A549 (cell line): Measurements from ENCODE around the gene PITPNC1. TPM values are rescaled to one million over a fixed set of nuclear protein-coding genes. Genes with fewer than 3 reads are reported as not detected.
"Not testable (repeated sequence)": the region's sequence is repeated elsewhere in the genome, so short reads cannot be mapped to it uniquely, and the experiment has no call there.

ENCODE experiments used
- ATAC-seq, 2 experiments: fragments of 200-7000 bp in 1 of 2; fragments of >200 bp in 1 of 2; cut with Nextera tagmentation in 1 of 2; cut with Tn5 transposase in 1 of 2; 3 replicates each; pipeline versions ENCODE4 v1.8.0 to v1.9.1; 2018 to 2020; ENCODE audit warnings: mild to moderate bottlenecking in 1 of 2, moderate library complexity in 1 of 2
- CTCF ChIA-PET: fragments of 300-600 bp; sonication (Branson Sonifier 250); formaldehyde crosslinking; extraction: SDS; loops from one replicate; lab custom pipeline; 2021; ENCODE audit warnings: antibody characterized with exemption, inconsistent platforms; lab: Yijun Ruan, JAX
- POLR2A ChIA-PET: fragments of 350-600 bp; formaldehyde crosslinking; extraction: SDS; loops from one replicate; lab custom pipeline; 2021; ENCODE audit warnings: antibody characterized with exemption, inconsistent platforms; lab: Yijun Ruan, JAX
- DNase-seq, 2 experiments: peaks; one replicate each; pipeline versions ENCODE4 v3.0.0 to v3.0.0-alpha.2; 2011 to 2016; ENCODE audit warnings: low read depth in 1 of 2, low spot score in 1 of 2
- FAIRE-seq: peaks from 2 replicates; lab custom pipeline; 2011; peaks lifted over from hg19 to GRCh38; lab: Jason Lieb, UNC
- H3K27ac ChIP-seq, 2 experiments: fragments of >200 bp; sonication (Bioruptor Twin); formaldehyde crosslinking; 3 replicates each; pipeline ENCODE4 v1.5.1; 2016 to 2017
- H3K4me1 ChIP-seq: fragments of >200 bp; sonication (Bioruptor Twin); formaldehyde crosslinking; 3 replicates; pipeline ENCODE4 v1.6.1; 2016
- H3K4me2 ChIP-seq: fragments of >200 bp; sonication (Bioruptor Twin); formaldehyde crosslinking; 3 replicates; pipeline ENCODE4 v1.6.1; 2016
- H3K4me3 ChIP-seq: fragments of >200 bp; sonication (Bioruptor Twin); formaldehyde crosslinking; 3 replicates; pipeline ENCODE4 v1.5.1; 2016
- H3K9me3 ChIP-seq: fragments of >200 bp; sonication (Bioruptor Twin); formaldehyde crosslinking; 3 replicates; pipeline ENCODE4 v1.6.1; 2016
- BCL3 ChIP-seq: fragments of >200 bp; sonication (Bioruptor Twin); formaldehyde crosslinking; IDR thresholded peaks from 3 replicates; pipeline ENCODE4 v1.6.1; 2016
- CHD4 ChIP-seq: fragments of 200-600 bp; sonication (generic); IDR thresholded peaks from 2 replicates; pipeline ENCODE4 v1.6.1; 2016; ENCODE audit warnings: antibody characterized with exemption, mild to moderate bottlenecking, borderline replicate concordance
- ESRRA ChIP-seq: fragments of 150-350 bp; IDR thresholded peaks from 2 replicates; pipeline ENCODE4 v1.6.1; 2014; ENCODE audit warnings: mild to moderate bottlenecking, low read length, borderline replicate concordance
- HDAC2 ChIP-seq: fragments of 200-600 bp; sonication (generic); IDR thresholded peaks from 2 replicates; pipeline ENCODE4 v1.6.1; 2016
- HMGXB4 ChIP-seq: fragments of 250-450 bp; sonication (Bioruptor Pico); IDR thresholded peaks from 2 replicates; pipeline ENCODE4 v1.5.0; 2021; ENCODE audit warnings: mild to moderate bottlenecking, moderate library complexity, borderline replicate concordance
- HOXA7 ChIP-seq: fragments of 250-450 bp; sonication (Bioruptor Pico); IDR thresholded peaks from 2 replicates; pipeline ENCODE4 v1.5.0; 2020; ENCODE audit warnings: mild to moderate bottlenecking, moderate library complexity
- HOXB13 ChIP-seq: fragments of 250-450 bp; sonication (Bioruptor Pico); IDR thresholded peaks from 2 replicates; pipeline ENCODE4 v1.5.0; 2020; ENCODE audit warnings: low read depth, mild to moderate bottlenecking, moderate library complexity
- HOXB5 ChIP-seq: fragments of 250-450 bp; sonication (Bioruptor Pico); IDR thresholded peaks from 2 replicates; pipeline ENCODE4 v1.5.0; 2020; ENCODE audit warnings: mild to moderate bottlenecking, moderate library complexity
- KDM1A ChIP-seq: fragments of 200-600 bp; sonication (generic); IDR thresholded peaks from 2 replicates; pipeline ENCODE4 v1.6.1; 2016; ENCODE audit warnings: low read depth, mild to moderate bottlenecking
- MAZ ChIP-seq: fragments of 150-350 bp; IDR thresholded peaks from 2 replicates; pipeline ENCODE4 v1.6.1; 2014; ENCODE audit warnings: antibody characterized with exemption, low read depth, low read length, borderline replicate concordance
- MYC ChIP-seq: IDR thresholded peaks from 2 replicates; pipeline ENCODE4 v1.6.1; 2012; ENCODE audit warnings: mild to moderate bottlenecking, inconsistent platforms, low read length, improper control_type of control experiment, borderline replicate concordance
- NR3C1 ChIP-seq: fragments of >200 bp; sonication (Bioruptor Twin); formaldehyde crosslinking; IDR thresholded peaks from 3 replicates; pipeline ENCODE4 v1.6.1; 2017
- POLR2A ChIP-seq: IDR thresholded peaks from 2 replicates; pipeline ENCODE4 v1.6.1; 2012; ENCODE audit warnings: mild to moderate bottlenecking, low read length
- RAD21 ChIP-seq, 2 experiments: fragments of >200 bp in 1 of 2; sonication (Bioruptor Twin) in 1 of 2; formaldehyde crosslinking in 1 of 2; IDR thresholded peaks in 1 of 2; conservative IDR thresholded peaks in 1 of 2; 2 replicates in 1 of 2; 3 replicates in 1 of 2; pipeline ENCODE4 v1.6.1; 2012 to 2018; ENCODE audit warnings: inconsistent platforms in 1 of 2
- REST ChIP-seq: fragments of 200-600 bp; sonication (generic); IDR thresholded peaks from 2 replicates; pipeline ENCODE4 v1.6.1; 2016; ENCODE audit warnings: antibody characterized with exemption, mild to moderate bottlenecking, moderate library complexity
- RNF2 ChIP-seq: fragments of 200-600 bp; sonication (generic); IDR thresholded peaks from 2 replicates; pipeline ENCODE4 v1.6.1; 2016; ENCODE audit warnings: low read depth, mild to moderate bottlenecking, antibody characterized with exemption, moderate library complexity, borderline replicate concordance
- SMC3 ChIP-seq: fragments of >200 bp; sonication (Bioruptor Twin); formaldehyde crosslinking; IDR thresholded peaks from 3 replicates; pipeline ENCODE4 v1.6.1; 2018; ENCODE audit warnings: inconsistent platforms
- TFCP2L1 ChIP-seq: fragments of 250-450 bp; sonication (Bioruptor Pico); IDR thresholded peaks from 2 replicates; pipeline ENCODE4 v1.5.0; 2021; ENCODE audit warnings: mild to moderate bottlenecking
- WGBS: methylation state at CpG from one replicate; pipeline ENCODE4 v1.1.6; 2017; ENCODE audit errors: missing lambda C conversion rate; 5-methylcytosine and 5-hydroxymethylcytosine counted together
- polyA plus RNA-seq, 4 experiments: library from polyadenylated mRNA; depleted of rRNA in 3 of 4; stranded (reverse); fragments of >200 nt; fragmentation: RNase III in 1 of 4; extraction: RNeasy Plus Mini Kit Qiagen cat#74134 plus additional on column Dnase treatment in 1 of 4; gene quantifications; 2 replicates in 3 of 4; 3 replicates in 1 of 4; pipeline ENCODE4 v1.2.3, GENCODE V29; 2011 to 2017
- TF ChIP-seq, protein P1 (sequence below): IDR thresholded peaks from 2 replicates; pipeline ENCODE4 v1.6.1; 2012; ENCODE audit warnings: low read depth, borderline replicate concordance

The PITPNC1 gene
- polyA plus RNA-seq, 2 of the 4 experiments (the other 2 are of a cell fraction): 3.7 to 11.2 TPM

DNA sequence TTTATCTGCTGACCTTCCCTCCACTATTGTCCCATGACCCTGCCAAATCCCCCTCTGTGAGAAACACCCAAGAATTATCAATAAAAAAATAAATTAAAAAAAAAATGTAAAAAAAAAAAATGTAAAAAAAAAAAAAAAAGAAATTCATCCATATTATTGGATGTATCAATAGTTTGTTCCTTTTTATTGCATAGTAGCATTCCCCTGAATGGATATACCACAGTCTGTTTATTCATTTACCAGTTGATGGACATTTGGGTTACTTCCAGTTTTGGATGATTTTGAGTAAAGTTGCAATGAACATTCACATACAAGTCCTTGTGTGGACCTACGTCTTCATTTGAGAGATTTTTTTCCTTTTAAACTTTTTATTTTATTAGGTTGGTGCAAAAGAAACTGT, 94.0 kb downstream of the PITPNC1 start:
- POLR2A ChIA-PET: no interaction called here
- H3K4me2 ChIP-seq: no peak overlapping the region
- TF ChIP-seq HMGXB4 (CRISPR knock-in tag) (no peak), HOXB5 (CRISPR knock-in tag) (no peak), RAD21 (conservative IDR thresholded peaks at IDR 0.05 in 1 of 2, IDR thresholded peaks at IDR 0.05 in 1 of 2) (no peak), SMC3 (no peak), ESRRA (no peak), HDAC2 (no peak), MYC (no peak), HOXA7 (no peak), POLR2A (no peak), MAZ (no peak), BCL3 (no peak), NR3C1 (no peak), HOXB13 (CRISPR knock-in tag) (no peak), REST (no peak), CHD4 (no peak), KDM1A (no peak), RNF2 (no peak), TFCP2L1 (no peak)
- TF ChIP-seq, protein P1, sequence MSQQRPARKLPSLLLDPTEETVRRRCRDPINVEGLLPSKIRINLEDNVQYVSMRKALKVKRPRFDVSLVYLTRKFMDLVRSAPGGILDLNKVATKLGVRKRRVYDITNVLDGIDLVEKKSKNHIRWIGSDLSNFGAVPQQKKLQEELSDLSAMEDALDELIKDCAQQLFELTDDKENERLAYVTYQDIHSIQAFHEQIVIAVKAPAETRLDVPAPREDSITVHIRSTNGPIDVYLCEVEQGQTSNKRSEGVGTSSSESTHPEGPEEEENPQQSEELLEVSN: no peak
- ATAC-seq: no peak
- no peaks in the 10 kb centered on the region for H3K4me1 ChIP-seq
- DNase-seq: no peak
- WGBS: 94% methylated on average over 1 of the region's 1 CpG
- peaks cover 7% of the 10 kb centered on the region for H3K9me3 ChIP-seq
- no peak overlapping the region for H3K4me3 ChIP-seq
- no peak for FAIRE-seq
- no peak overlapping the region for H3K27ac ChIP-seq
- CTCF ChIA-PET: interaction anchor here (8.5 to 9.3 kb wide), 2 partner anchors 82 to 98 kb away, joined by 185 to 323 read pairs; partner anchors contain the start of genes PITPNC1 and PSMD12

- ATAC-seq, H3K27ac ChIP-seq, H3K9me3 ChIP-seq, H3K4me1 ChIP-seq, FAIRE-seq, DNase-seq, H3K4me2 ChIP-seq, H3K4me3 ChIP-seq, POLR2A ChIA-PET: not testable (repeated sequence)
- CTCF ChIA-PET: interaction anchor here (0.7 to 9.3 kb wide), 8 partner anchors 9 to 1810 kb away, joined by 3 to 323 read pairs (median 28); partner anchors contain the start of genes PITPNC1 and PSMD12
- 78% methylated on average over 4 of the region's 4 CpGs for WGBS
Measured at GRCh38 chr17:67472606-67473005, 95.5 kb downstream of the PITPNC1 start.
